GM18517 (cell line): ENCODE measurements around the gene DNAJC28.
"Not testable (repeated sequence)": the region's sequence is repeated elsewhere in the genome, so short reads cannot be mapped to it uniquely, and the experiment has no call there.

Experiments
- ATAC-seq: cut with Tn5 transposase; IDR thresholded peaks from one replicate; pipeline ENCODE4 v1.9.1; 2021; ENCODE audit warnings: mild to moderate bottlenecking, moderate library complexity; ENCODE audit not compliant: unreplicated experiment

The DNAJC28 gene

GRCh38 chr21:33487996-33488395 lies 3.5 kb downstream of the DNAJC28 start:
- no peak for ATAC-seq

GRCh38 chr21:33481314-33481943 lies 10.1 kb downstream of the DNAJC28 start:
- ATAC-seq = no peak

GRCh38 chr21:33480481-33481103 lies 10.9 kb downstream of the DNAJC28 start:
- no peak for ATAC-seq

- ATAC-seq = peak; percentile 84
Observed at GRCh38 chr21:33479679-33480480, 11.6 kb downstream of the DNAJC28 start, which contains the start of gene TMEM50B. Gene TMEM50B (minus strand): TSS chr21:33479974. CDS start chr21:33468885, 11,089 bp downstream.

DNA sequence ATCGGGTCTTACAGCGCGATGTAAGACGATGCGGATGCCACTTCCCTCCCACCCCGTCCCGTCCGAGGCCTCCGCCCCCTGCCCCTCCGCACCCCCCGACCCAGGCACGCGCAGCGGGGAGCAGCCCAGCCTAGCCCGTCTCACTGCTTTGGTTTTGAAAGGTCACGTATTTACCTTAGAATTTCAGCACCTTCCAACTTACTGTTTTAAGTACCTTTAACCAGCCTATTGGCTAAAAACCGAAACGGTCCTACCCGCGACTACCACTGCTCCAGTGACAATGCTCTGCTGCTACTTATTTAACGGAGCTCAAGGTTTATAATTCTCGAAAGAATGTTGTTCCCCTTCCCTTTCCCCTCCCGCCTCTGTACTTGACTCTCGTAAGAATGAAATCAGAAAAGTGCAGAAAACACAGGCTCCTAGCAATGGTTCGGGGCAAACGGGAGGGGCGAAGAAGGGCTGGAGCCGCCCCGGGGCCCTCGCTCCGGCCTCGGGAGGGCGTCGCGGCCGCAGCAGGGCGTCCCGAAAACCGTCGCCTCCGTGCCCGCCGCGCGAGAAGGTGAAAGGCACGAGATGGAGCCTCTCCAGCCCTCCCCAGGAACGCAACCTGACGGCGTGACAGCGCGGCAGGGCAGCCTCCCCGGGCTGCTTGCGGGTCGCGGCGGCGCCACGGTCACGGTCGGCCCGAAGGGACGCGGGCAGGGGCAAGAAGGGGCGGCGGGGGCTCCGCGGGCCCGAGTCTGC lies 12.4 kb downstream of the DNAJC28 start:
- ATAC-seq = peak; percentile 12

DNA sequence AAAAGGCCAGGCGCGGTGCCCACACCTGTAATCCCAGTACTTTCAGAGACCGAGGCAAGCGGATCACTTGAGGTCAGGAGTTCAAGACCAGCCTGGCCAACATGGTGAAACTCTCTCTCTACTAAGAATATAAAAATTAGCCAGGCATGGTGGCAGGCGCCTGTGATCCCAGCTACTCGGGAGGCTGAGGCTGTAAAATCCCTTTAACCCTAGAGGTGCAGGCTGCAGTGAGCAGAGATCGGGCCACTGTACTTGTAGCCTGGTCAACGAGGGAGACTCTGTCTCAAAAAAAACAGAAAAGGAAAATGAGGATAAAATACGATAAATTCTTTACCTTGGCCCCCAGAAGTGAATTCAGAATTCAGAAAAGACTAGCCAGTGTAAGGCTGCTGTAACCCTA lies 13.3 kb downstream of the DNAJC28 start:
- ATAC-seq = no peak

DNA sequence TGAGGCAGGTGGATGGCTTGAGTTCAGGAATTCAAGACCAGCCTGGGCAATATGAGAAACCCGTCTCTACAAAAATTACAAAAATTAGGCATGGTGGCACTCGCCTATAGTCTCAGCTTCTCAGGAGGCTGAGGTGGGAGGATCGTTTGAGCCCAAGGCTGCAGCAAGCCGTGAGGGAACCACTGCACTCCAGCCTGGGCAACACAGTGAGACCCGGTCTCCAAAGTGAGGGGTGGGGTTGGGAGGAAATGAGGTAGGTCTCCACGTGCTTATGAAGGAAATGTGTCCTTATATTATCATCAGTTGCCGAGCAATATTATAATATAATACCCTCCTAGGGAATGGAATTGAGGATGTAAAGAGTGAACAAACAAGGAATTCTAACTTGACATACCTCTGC lies 14.4 kb downstream of the DNAJC28 start:
- ATAC-seq = no peak

GRCh38 chr21:33473344-33473743 lies 18.2 kb downstream of the DNAJC28 start:
- ATAC-seq = no peak

DNA sequence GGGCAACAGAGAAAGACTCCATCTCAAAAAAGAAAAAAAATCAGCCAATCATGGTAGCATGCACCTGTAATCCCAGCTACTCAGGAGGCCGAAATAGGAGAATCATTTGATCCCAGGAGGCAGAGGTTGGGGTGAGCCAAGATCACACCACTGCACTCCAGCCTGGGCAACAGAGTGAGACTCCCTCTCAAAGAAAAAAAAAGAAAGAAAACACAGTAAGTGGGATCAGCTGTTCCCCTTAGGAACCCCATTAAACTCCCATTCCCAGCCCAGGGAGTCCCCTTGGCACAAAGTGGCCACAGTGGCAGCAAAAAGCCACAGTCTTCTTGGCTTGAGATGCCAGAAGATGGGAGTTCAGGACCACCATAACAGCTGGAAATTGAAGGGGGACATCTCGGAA lies 20.8 kb downstream of the DNAJC28 start:
- ATAC-seq = no peak

- ATAC-seq = not testable (repeated sequence)
Observed at GRCh38 chr21:33469183-33469582, 22.3 kb downstream of the DNAJC28 start.

DNA sequence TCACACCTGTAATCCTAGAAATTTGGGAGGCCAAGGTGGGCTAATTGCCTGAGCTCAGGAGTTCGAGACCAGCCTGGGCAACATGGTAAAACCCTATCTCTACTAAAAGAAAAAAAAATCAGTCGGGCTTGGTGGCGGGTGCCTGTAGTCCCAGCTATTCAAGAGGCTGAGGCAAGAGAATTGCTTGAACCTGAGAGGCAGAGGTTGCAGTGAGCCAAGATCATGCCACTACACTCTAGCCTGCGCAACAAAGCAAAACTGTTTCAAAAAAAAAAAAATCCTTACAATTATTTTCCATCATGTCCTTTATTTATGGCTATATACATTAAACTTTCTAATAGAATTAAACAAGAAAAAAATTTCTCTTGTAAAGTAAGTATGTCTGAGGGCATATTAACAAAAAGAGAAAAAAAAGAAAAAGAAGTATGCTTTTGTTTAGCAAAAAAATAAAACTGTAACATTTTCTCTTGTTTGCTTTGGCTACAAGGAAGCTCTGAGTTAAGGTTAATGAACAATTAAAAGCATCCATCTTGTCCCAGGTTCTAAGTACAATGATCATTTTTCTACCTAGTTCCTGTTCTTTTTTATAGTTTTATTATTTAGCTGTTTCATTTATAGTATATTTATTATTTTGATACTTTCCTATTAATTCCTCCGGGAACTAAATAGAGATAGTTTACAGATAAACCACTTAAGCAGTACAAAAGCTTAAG lies 29.8 kb downstream of the DNAJC28 start:
- ATAC-seq = no peak

DNA sequence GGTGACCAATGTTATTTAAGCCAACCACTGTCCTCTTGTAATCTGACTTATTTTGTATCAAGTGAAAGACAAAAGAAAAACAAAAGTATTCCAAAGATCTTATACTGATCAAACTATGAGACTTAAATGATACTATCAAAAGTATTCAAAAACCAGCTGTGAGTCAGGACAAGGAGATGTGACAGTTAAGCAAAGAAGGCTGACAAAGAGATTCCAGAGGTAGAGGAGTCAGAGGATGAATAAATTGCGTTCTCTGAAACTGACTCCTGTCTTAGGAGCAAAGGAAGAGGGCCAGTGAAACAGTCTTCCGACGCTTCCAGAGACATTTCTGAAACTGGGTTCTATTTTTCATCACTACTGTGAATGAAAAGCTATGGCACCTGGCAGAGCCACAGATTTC lies 32.7 kb downstream of the DNAJC28 start:
- ATAC-seq = no peak

GRCh38 chr21:33455686-33456446 lies 35.6 kb downstream of the DNAJC28 start:
- no peak for ATAC-seq

- no peak for ATAC-seq
Observed at GRCh38 chr21:33452362-33452761, 39.2 kb downstream of the DNAJC28 start.

DNA sequence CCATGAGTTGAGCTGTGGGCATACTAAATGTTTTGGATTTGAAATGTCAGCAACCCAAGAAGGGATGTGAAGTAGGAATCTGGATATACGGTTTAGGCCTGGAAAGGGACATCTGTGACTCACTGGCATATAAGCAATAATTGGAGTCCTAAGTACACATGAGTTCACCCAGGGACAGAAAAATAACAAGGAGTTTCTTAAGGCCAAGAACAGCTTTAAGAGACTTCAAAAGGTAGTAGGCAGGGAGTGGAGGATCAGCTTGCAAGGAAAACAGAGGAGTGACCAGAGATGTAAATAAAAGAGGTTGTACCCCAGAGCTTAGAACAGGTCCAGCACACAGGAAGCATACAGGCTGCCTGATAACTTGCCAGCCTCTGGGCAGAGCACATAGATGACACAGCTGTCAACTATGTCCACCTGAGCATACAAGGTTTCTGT lies 39.9 kb downstream of the DNAJC28 start:
- ATAC-seq = no peak

- ATAC-seq = no peak
Observed at GRCh38 chr21:33449616-33450015, 41.9 kb downstream of the DNAJC28 start.

- ATAC-seq = not testable (repeated sequence)
Observed at GRCh38 chr21:33446620-33447019, 44.9 kb downstream of the DNAJC28 start.

DNA sequence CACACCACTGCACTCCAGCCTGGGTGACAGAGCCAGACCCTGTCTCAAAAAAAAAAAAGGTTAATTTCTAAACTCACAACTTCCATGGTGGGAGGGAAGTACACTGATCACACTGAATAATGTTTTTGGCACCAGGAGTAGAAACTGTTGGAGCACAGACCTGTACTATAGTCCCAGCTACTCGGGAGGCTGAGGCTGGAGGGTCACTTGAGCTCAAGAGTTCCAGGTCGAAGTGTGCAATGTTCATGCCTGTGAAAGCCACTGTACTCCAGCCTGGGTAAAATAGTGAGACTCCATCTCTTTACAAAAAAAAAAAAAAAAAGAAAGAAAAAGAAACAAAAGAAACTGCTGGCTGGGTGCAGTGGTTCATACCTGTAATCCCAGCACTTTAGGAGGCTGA lies 47.0 kb downstream of the DNAJC28 start:
- ATAC-seq = no peak

- ATAC-seq = no peak
Observed at GRCh38 chr21:33443194-33443593, 48.3 kb downstream of the DNAJC28 start.
